ENCODE data around the gene PLA2G4A.

The PLA2G4A gene

DNA sequence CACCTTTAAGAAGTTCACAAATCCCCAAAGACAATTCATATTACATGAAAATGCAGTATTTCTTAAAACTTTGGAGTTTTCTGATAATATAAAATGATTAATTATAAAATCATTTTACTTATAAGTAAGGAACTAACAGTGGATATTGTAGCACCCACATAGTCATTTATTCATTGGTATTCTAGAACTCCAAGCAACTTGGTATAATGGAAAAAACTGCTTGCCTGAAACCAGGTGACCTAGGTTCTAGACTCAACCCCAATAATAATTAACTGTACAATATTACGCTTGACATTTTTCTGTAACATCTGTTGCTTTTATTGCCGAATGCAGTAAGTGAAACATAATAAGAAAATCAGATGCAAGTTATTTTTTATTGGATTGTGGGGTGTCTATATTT lies 2.4 kb downstream of the PLA2G4A start:
- DNase-seq (ENCODE audit: low read depth in 1 of 2, low spot score in 1 of 2), result no peak
- no peak overlapping the region for H3K27ac ChIP-seq (replicated peaks)
- TF ChIP-seq, protein P1, sequence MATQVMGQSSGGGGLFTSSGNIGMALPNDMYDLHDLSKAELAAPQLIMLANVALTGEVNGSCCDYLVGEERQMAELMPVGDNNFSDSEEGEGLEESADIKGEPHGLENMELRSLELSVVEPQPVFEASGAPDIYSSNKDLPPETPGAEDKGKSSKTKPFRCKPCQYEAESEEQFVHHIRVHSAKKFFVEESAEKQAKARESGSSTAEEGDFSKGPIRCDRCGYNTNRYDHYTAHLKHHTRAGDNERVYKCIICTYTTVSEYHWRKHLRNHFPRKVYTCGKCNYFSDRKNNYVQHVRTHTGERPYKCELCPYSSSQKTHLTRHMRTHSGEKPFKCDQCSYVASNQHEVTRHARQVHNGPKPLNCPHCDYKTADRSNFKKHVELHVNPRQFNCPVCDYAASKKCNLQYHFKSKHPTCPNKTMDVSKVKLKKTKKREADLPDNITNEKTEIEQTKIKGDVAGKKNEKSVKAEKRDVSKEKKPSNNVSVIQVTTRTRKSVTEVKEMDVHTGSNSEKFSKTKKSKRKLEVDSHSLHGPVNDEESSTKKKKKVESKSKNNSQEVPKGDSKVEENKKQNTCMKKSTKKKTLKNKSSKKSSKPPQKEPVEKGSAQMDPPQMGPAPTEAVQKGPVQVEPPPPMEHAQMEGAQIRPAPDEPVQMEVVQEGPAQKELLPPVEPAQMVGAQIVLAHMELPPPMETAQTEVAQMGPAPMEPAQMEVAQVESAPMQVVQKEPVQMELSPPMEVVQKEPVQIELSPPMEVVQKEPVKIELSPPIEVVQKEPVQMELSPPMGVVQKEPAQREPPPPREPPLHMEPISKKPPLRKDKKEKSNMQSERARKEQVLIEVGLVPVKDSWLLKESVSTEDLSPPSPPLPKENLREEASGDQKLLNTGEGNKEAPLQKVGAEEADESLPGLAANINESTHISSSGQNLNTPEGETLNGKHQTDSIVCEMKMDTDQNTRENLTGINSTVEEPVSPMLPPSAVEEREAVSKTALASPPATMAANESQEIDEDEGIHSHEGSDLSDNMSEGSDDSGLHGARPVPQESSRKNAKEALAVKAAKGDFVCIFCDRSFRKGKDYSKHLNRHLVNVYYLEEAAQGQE (IDR thresholded peaks at IDR 0.05; ENCODE audit: insufficient replicate concordance, low read depth), result no peak
- TF ChIP-seq GABPA (IDR thresholded peaks at IDR 0.05; ENCODE audit: low read depth), result no peak
- TF ChIP-seq, protein P2, sequence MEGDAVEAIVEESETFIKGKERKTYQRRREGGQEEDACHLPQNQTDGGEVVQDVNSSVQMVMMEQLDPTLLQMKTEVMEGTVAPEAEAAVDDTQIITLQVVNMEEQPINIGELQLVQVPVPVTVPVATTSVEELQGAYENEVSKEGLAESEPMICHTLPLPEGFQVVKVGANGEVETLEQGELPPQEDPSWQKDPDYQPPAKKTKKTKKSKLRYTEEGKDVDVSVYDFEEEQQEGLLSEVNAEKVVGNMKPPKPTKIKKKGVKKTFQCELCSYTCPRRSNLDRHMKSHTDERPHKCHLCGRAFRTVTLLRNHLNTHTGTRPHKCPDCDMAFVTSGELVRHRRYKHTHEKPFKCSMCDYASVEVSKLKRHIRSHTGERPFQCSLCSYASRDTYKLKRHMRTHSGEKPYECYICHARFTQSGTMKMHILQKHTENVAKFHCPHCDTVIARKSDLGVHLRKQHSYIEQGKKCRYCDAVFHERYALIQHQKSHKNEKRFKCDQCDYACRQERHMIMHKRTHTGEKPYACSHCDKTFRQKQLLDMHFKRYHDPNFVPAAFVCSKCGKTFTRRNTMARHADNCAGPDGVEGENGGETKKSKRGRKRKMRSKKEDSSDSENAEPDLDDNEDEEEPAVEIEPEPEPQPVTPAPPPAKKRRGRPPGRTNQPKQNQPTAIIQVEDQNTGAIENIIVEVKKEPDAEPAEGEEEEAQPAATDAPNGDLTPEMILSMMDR (IDR thresholded peaks at IDR 0.05; ENCODE audit: insufficient read depth, low read length), result no peak
- TF ChIP-seq POLR2AphosphoS5 (IDR thresholded peaks at IDR 0.05; ENCODE audit: low read depth), result no peak
- TF ChIP-seq SPI1 (IDR thresholded peaks at IDR 0.05; ENCODE audit: borderline replicate concordance, low read depth), result no peak
- H3K4me3 ChIP-seq (replicated peaks; ENCODE audit: insufficient read depth, low read length), result no peak overlapping the region
- H3K27me3 ChIP-seq (ENCODE audit: insufficient read depth, poor library complexity, severe bottlenecking), result no peaks in the 10 kb centered on the region

DNA sequence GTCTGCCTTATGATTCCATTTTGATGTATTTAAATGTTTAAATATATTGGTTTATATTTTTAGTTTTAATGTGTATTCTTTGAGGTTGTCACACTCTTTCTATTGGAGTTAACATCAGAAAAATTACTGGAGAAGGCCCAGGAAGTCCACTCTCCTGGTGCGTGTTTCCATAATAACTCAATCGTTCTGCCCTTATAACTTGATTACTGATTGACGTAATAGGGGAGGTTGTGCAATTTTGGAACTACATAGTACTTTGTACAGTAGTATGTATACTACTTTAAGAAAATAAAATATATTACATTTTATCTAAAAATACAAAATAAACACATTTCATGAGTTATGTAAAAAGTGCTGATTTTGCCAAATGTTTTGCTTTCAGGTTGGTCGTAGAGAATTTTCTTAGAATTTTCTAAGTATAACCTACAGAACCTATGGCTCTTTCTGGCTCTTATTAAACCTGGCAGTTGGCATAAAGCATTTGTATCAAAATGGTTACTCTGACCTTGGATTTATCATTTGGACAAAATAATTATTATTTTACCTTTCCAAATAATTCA lies 5.7 kb downstream of the PLA2G4A start:
- Histone ChIP-seq H3K4me3 (replicated peaks; ENCODE audit: insufficient read depth, low read length) (no peak overlapping the region), H3K27ac (replicated peaks) (no peak overlapping the region), H3K27me3 (ENCODE audit: insufficient read depth, poor library complexity, severe bottlenecking) (no peaks in the 10 kb centered on the region)
- no peak for DNase-seq (ENCODE audit: low read depth in 1 of 2, low spot score in 1 of 2)
- TF ChIP-seq, protein P2 (IDR thresholded peaks at IDR 0.05; ENCODE audit: insufficient read depth, low read length), result no peak
- no peak for TF ChIP-seq POLR2AphosphoS5 (IDR thresholded peaks at IDR 0.05; ENCODE audit: low read depth)
- TF ChIP-seq GABPA (IDR thresholded peaks at IDR 0.05; ENCODE audit: low read depth), result no peak
- no peak for TF ChIP-seq SPI1 (IDR thresholded peaks at IDR 0.05; ENCODE audit: borderline replicate concordance, low read depth)
- TF ChIP-seq, protein P1 (IDR thresholded peaks at IDR 0.05; ENCODE audit: insufficient replicate concordance, low read depth), result no peak

DNA sequence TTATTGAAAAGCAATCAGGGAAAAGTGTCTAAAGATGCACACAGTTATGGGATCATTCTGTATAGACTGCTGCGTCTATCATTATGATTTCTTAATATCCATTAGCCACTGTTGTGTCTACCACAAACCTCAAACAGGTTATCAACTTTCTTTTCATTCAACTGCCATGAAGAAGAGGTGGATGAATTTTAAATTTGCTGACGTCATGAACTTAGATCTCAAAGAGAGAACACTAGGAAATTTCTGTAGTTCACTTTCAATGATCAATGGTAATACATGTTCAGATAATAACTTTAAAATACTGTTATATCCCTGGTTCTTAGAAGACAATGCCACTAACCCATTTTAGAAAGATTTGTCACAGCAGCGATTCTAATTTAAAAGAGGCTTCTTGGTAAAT lies 6.7 kb downstream of the PLA2G4A start:
- H3K4me3 ChIP-seq (replicated peaks; ENCODE audit: insufficient read depth, low read length), result no peak overlapping the region
- no peak for DNase-seq (ENCODE audit: low read depth in 1 of 2, low spot score in 1 of 2)
- TF ChIP-seq GABPA (IDR thresholded peaks at IDR 0.05; ENCODE audit: low read depth) (no peak), POLR2AphosphoS5 (IDR thresholded peaks at IDR 0.05; ENCODE audit: low read depth) (no peak), SPI1 (IDR thresholded peaks at IDR 0.05; ENCODE audit: borderline replicate concordance, low read depth) (no peak)
- TF ChIP-seq, protein P2 (IDR thresholded peaks at IDR 0.05; ENCODE audit: insufficient read depth, low read length), result no peak
- TF ChIP-seq, protein P1 (IDR thresholded peaks at IDR 0.05; ENCODE audit: insufficient replicate concordance, low read depth), result no peak
- H3K27me3 ChIP-seq (ENCODE audit: insufficient read depth, poor library complexity, severe bottlenecking), result no peaks in the 10 kb centered on the region
- H3K27ac ChIP-seq (replicated peaks), result no peak overlapping the region
